ENCODE measurements around the gene PAPOLA.

Gene PAPOLA

GRCh38 chr14:96564389-96564788 lies 62.2 kb downstream of the PAPOLA start:
- Histone ChIP-seq H3F3A (ENCODE audit: insufficient read depth) (peaks cover 18% of the 10 kb centered on the region; the same call in 1 of the 2 replicates), H4K20me1 (ENCODE audit: low read depth, low read length) (no peaks in the 10 kb centered on the region; the same call in 1 of the 2 replicates), H3K4me3 (ENCODE audit: insufficient read depth, low read length, poor library complexity, severe bottlenecking) (no peak overlapping the region), H3K36me3 (ENCODE audit: low read length) (peaks cover 60% of the 10 kb centered on the region), H3K9me3 (ENCODE audit: insufficient read depth, low read length) (no peaks in the 10 kb centered on the region), H3K4me2 (ENCODE audit: low read depth, low read length, poor library complexity, severe bottlenecking) (no peak overlapping the region), H3K27me3 (ENCODE audit: low read length) (no peaks in the 10 kb centered on the region), H3K27ac (ENCODE audit: low read depth, low read length) (no peak overlapping the region), H3K79me2 (ENCODE audit: insufficient read depth, low read length) (no peaks in the 10 kb centered on the region), H3K9me2 (replicated peaks; ENCODE audit: insufficient read depth, low read length) (no peaks in the 10 kb centered on the region), H3K9ac (ENCODE audit: low read length) (no peak overlapping the region), H2AFZ (ENCODE audit: low read depth, low read length, severe bottlenecking) (no peak overlapping the region)
- TF ChIP-seq EZH2phosphoT487 (conservative IDR thresholded peaks at IDR 0.05; ENCODE audit: low read length) = no peak
- TF ChIP-seq CTCF (IDR thresholded peaks at IDR 0.05; ENCODE audit: insufficient read depth, low read length, poor library complexity, severe bottlenecking) = no peak

- Histone ChIP-seq H3K36me3 (ENCODE audit: low read length) (peaks cover 48% of the 10 kb centered on the region), H3K27ac (ENCODE audit: low read depth, low read length) (no peak overlapping the region), H3F3A (ENCODE audit: insufficient read depth) (peaks cover 18% of the 10 kb centered on the region; the same call in 1 of the 2 replicates), H3K9me3 (ENCODE audit: insufficient read depth, low read length) (no peaks in the 10 kb centered on the region), H3K79me2 (ENCODE audit: insufficient read depth, low read length) (no peaks in the 10 kb centered on the region), H3K4me2 (ENCODE audit: low read depth, low read length, poor library complexity, severe bottlenecking) (no peak overlapping the region), H3K9me2 (replicated peaks; ENCODE audit: insufficient read depth, low read length) (no peaks in the 10 kb centered on the region), H3K4me3 (ENCODE audit: insufficient read depth, low read length, poor library complexity, severe bottlenecking) (no peak overlapping the region), H3K27me3 (ENCODE audit: low read length) (no peaks in the 10 kb centered on the region), H4K20me1 (ENCODE audit: low read depth, low read length) (no peaks in the 10 kb centered on the region), H2AFZ (ENCODE audit: low read depth, low read length, severe bottlenecking) (no peak overlapping the region), H3K9ac (ENCODE audit: low read length) (no peak overlapping the region)
- no peak for TF ChIP-seq CTCF (IDR thresholded peaks at IDR 0.05; ENCODE audit: insufficient read depth, low read length, poor library complexity, severe bottlenecking)
- no peak for TF ChIP-seq EZH2phosphoT487 (conservative IDR thresholded peaks at IDR 0.05; ENCODE audit: low read length)
Measured at GRCh38 chr14:96565811-96566210, 63.6 kb downstream of the PAPOLA start.

GRCh38 chr14:96567289-96567899 lies 65.2 kb downstream of the PAPOLA start:
- Histone ChIP-seq H3K27me3 (ENCODE audit: low read length) (no peaks in the 10 kb centered on the region), H3K36me3 (ENCODE audit: low read length) (peaks cover 38% of the 10 kb centered on the region), H3K9ac (ENCODE audit: low read length) (no peak overlapping the region), H3K4me2 (ENCODE audit: low read depth, low read length, poor library complexity, severe bottlenecking) (no peak overlapping the region), H3K9me3 (ENCODE audit: insufficient read depth, low read length) (no peaks in the 10 kb centered on the region), H2AFZ (ENCODE audit: low read depth, low read length, severe bottlenecking) (no peak overlapping the region), H3F3A (ENCODE audit: insufficient read depth) (peaks cover 18% of the 10 kb centered on the region; the same call in 1 of the 2 replicates), H3K4me3 (ENCODE audit: insufficient read depth, low read length, poor library complexity, severe bottlenecking) (no peak overlapping the region), H3K79me2 (ENCODE audit: insufficient read depth, low read length) (no peaks in the 10 kb centered on the region), H4K20me1 (ENCODE audit: low read depth, low read length) (no peaks in the 10 kb centered on the region), H3K9me2 (replicated peaks; ENCODE audit: insufficient read depth, low read length) (no peaks in the 10 kb centered on the region), H3K27ac (ENCODE audit: low read depth, low read length) (no peak overlapping the region)
- TF ChIP-seq EZH2phosphoT487 (conservative IDR thresholded peaks at IDR 0.05; ENCODE audit: low read length) (no peak), CTCF (IDR thresholded peaks at IDR 0.05; ENCODE audit: insufficient read depth, low read length, poor library complexity, severe bottlenecking) (peak; percentile 55)
